NCI-H187 (cell line): ENCODE results near the gene EVI5L.

Source experiments
- DNase-seq, 2 experiments: peaks; one replicate each; lab custom pipeline; 2025; lab: John Stamatoyannopoulos, UW

EVI5L gene

GRCh38 chr19:7898967-7899366 lies 68.9 kb downstream of the EVI5L start:
- no peak for DNase-seq

GRCh38 chr19:7899751-7900378 lies 69.8 kb downstream of the EVI5L start:
- no peak for DNase-seq

- DNase-seq = no peak
These were observed 70.4 kb downstream of the EVI5L start for GRCh38 chr19:7900401-7900870.

- DNase-seq = no peak
These were observed 70.9 kb downstream of the EVI5L start for GRCh38 chr19:7900931-7901330.

- DNase-seq = no peak
These were observed 71.3 kb downstream of the EVI5L start for GRCh38 chr19:7901337-7901736.

GRCh38 chr19:7902796-7903243 lies 72.8 kb downstream of the EVI5L start:
- no peak for DNase-seq

- peak; percentile 94 to 95 for DNase-seq
These were observed 73.4 kb downstream of the EVI5L start, which contains the start of gene MAP2K7 for GRCh38 chr19:7903244-7904073. Gene MAP2K7 (plus strand): TSS chr19:7903877. CDS start chr19:7903945, 68 bp downstream.

- DNase-seq = no peak
These were observed 74.3 kb downstream of the EVI5L start for GRCh38 chr19:7904074-7905020.

- no peak for DNase-seq
These were observed 75.2 kb downstream of the EVI5L start for GRCh38 chr19:7905268-7905667.

GRCh38 chr19:7905859-7906258 lies 75.8 kb downstream of the EVI5L start:
- DNase-seq = no peak

GRCh38 chr19:7907122-7907521 lies 77.1 kb downstream of the EVI5L start:
- no peak for DNase-seq

- no peak for DNase-seq
These were observed 77.5 kb downstream of the EVI5L start for GRCh38 chr19:7907544-7907943.

- DNase-seq = no peak
These were observed 78.2 kb downstream of the EVI5L start for GRCh38 chr19:7908078-7908699.

GRCh38 chr19:7908742-7909461 lies 78.9 kb downstream of the EVI5L start:
- DNase-seq = no peak

- no peak for DNase-seq
These were observed 79.6 kb downstream of the EVI5L start for GRCh38 chr19:7909471-7910067.

- no peak for DNase-seq
These were observed 80.5 kb downstream of the EVI5L start for GRCh38 chr19:7910321-7911161.

GRCh38 chr19:7911508-7912143 lies 81.6 kb downstream of the EVI5L start:
- no peak for DNase-seq

- no peak for DNase-seq
These were observed 82.2 kb downstream of the EVI5L start for GRCh38 chr19:7912144-7912696.
